Lung (tissue), 12 donors: ENCODE measurements around the gene IL2RG. TPM values are rescaled to one million over a fixed set of nuclear protein-coding genes. Genes with fewer than 3 reads are reported as not detected.

ENCODE experiments used
- ATAC-seq: fragments of 200-7000 bp; cut with Tn5 transposase; one replicate; pipeline ENCODE4 v1.9.1; 2020; ENCODE audit warnings: moderate number of reproducible peaks; ENCODE audit not compliant: insufficient read depth, low FRiP score
- DNase-seq, 3 donors: peaks; one replicate each; pipeline ENCODE4 v3.0.0-alpha.2; 2013 to 2017
- H3K27ac ChIP-seq, 2 donors: one replicate each; pipeline ENCODE4 v1.5.1; 2013; ENCODE audit warnings: mild to moderate bottlenecking in 2 of 2, moderate library complexity in 2 of 2, control low read depth in 1 of 2, inconsistent platforms in 1 of 2, low read depth in 1 of 2, low read length in 1 of 2
- H3K27me3 ChIP-seq, 3 donors: one replicate each; pipeline ENCODE4 v1.5.1; 2013; ENCODE audit warnings: low read length in 2 of 3; ENCODE audit not compliant: control insufficient read depth in 3 of 3, insufficient read depth in 3 of 3
- H3K36me3 ChIP-seq, 4 donors: one replicate each; pipeline ENCODE4 v1.5.1; 2013; ENCODE audit warnings: low read length in 4 of 4, mild to moderate bottlenecking in 1 of 4, moderate library complexity in 1 of 4; ENCODE audit not compliant: control insufficient read depth in 4 of 4, insufficient read depth in 4 of 4
- H3K4me1 ChIP-seq, 5 donors: one replicate each; pipeline ENCODE4 v1.5.1; 2013; ENCODE audit warnings: low read length in 5 of 5, mild to moderate bottlenecking in 2 of 5, moderate library complexity in 1 of 5; ENCODE audit not compliant: control insufficient read depth in 5 of 5, insufficient read depth in 5 of 5
- H3K4me3 ChIP-seq: one replicate; pipeline ENCODE4 v1.5.1; 2013; ENCODE audit warnings: mild to moderate bottlenecking, control low read depth, moderate library complexity
- H3K9ac ChIP-seq, 2 donors: one replicate each; pipeline ENCODE4 v1.5.1; 2013; ENCODE audit warnings: low read length in 2 of 2, control low read depth in 1 of 2; ENCODE audit not compliant: insufficient read depth in 1 of 2
- H3K9me3 ChIP-seq, 4 donors: one replicate each; pipeline ENCODE4 v1.5.1; 2013; ENCODE audit warnings: low read length in 3 of 4, mild to moderate bottlenecking in 1 of 4, moderate library complexity in 1 of 4; ENCODE audit not compliant: control insufficient read depth in 4 of 4, insufficient read depth in 3 of 4
- CTCF ChIP-seq: IDR thresholded peaks from 2 replicates; pipeline ENCODE4 v1.5.1; 2012; ENCODE audit warnings: mild to moderate bottlenecking; ENCODE audit errors: control extremely low read depth, extremely low read depth
- WGBS, 2 donors: extraction: QIAGEN DNeasy Blood & Tissue Kit; methylation state at CpG; one replicate each; pipeline ENCODE4 v1.1.7; 2013; 5-methylcytosine and 5-hydroxymethylcytosine counted together
- polyA plus RNA-seq, 2 donors: library from polyadenylated mRNA; stranded (reverse); fragments of 200-250 nt; gene quantifications; one replicate each; pipeline ENCODE4 v1.2.1, GENCODE V29; 2013
- total RNA-seq, 2 donors: library from RNA; depleted of rRNA in 1 of 2; stranded (reverse); fragments of >200 nt in 1 of 2; gene quantifications; one replicate each; pipeline ENCODE4 v1.2.1, GENCODE V29; 2014 to 2021
- donor health status: control.
- donor health status: control.
- donor health status: Bipolar disorder and iron deficiency.
- donor health status: healthy.
- donor health status: DM: yes; HTN: yes; CAD: no.

IL2RG gene
- total and polyA plus RNA-seq, 4 donors = 13.5 to 136 (median 19.9) TPM

- peak; percentile 69 to 70 (median 70) for DNase-seq
- H3K4me3 ChIP-seq = no peak overlapping the region
- no peak overlapping the region for H3K27ac ChIP-seq
- no peaks in the 10 kb centered on the region for H3K27me3 ChIP-seq
- H3K4me1 ChIP-seq = no peaks in the 10 kb centered on the region
- H3K9me3 ChIP-seq = no peaks in the 10 kb centered on the region
- TF ChIP-seq CTCF = peak; percentile 65
- peak; percentile 76 for ATAC-seq
- no peak overlapping the region for H3K9ac ChIP-seq
- H3K36me3 ChIP-seq = peaks cover 19 to 35% (median 24%) of the 10 kb centered on the region in 4 donors
- WGBS, 2 donors = 33 to 34% methylated on average over 18 of the region's 18 CpGs
These were observed 17.8 kb upstream of the IL2RG start for GRCh38 chrX:71128915-71129765.

- no peak for DNase-seq
- 83 to 89% methylated on average over 12 of the region's 12 CpGs for WGBS, 2 donors
- no peaks in the 10 kb centered on the region for H3K9me3 ChIP-seq
- H3K4me1 ChIP-seq = no peaks in the 10 kb centered on the region
- no peaks in the 10 kb centered on the region for H3K27me3 ChIP-seq
- H3K9ac ChIP-seq = no peak overlapping the region
- no peak for ATAC-seq
- no peak for TF ChIP-seq CTCF
- no peak overlapping the region for H3K27ac ChIP-seq
- H3K4me3 ChIP-seq = no peak overlapping the region
- peaks cover 19 to 38% (median 23%) of the 10 kb centered on the region in 4 donors for H3K36me3 ChIP-seq
These were observed 16.9 kb upstream of the IL2RG start for GRCh38 chrX:71128166-71128833.

GRCh38 chrX:71118985-71119535 is 7.7 kb upstream of the IL2RG start:
- H3K4me1 ChIP-seq = peaks cover 0 to 7% (median 3%) of the 10 kb centered on the region in 5 donors
- WGBS, 2 donors = 3 to 29% methylated on average over 9 to 17 of the region's 17 CpGs
- H3K4me3 ChIP-seq = no peak overlapping the region
- DNase-seq = no peak
- no peak for ATAC-seq
- no peak for TF ChIP-seq CTCF
- peak overlapping the region in 1 of 2 donors; percentile 51 for H3K27ac ChIP-seq
- peaks cover 11 to 30% (median 20%) of the 10 kb centered on the region in 4 donors for H3K36me3 ChIP-seq
- H3K27me3 ChIP-seq = no peaks in the 10 kb centered on the region
- peak overlapping the region; percentile 56 to 83 for H3K9ac ChIP-seq
- peaks cover 0 to 2% (median 0%) of the 10 kb centered on the region in 4 donors for H3K9me3 ChIP-seq
